ENCODE measurements around the gene CEP131. TPM values are rescaled to one million over a fixed set of nuclear protein-coding genes. Genes with fewer than 3 reads are reported as not detected.

Gene CEP131
- total and polyA plus RNA-seq, 2 of the 8 experiments (the other 6 are each of a cell fraction or from before 2014, with no cell fraction given): 5.9 to 23.2 TPM

DNA sequence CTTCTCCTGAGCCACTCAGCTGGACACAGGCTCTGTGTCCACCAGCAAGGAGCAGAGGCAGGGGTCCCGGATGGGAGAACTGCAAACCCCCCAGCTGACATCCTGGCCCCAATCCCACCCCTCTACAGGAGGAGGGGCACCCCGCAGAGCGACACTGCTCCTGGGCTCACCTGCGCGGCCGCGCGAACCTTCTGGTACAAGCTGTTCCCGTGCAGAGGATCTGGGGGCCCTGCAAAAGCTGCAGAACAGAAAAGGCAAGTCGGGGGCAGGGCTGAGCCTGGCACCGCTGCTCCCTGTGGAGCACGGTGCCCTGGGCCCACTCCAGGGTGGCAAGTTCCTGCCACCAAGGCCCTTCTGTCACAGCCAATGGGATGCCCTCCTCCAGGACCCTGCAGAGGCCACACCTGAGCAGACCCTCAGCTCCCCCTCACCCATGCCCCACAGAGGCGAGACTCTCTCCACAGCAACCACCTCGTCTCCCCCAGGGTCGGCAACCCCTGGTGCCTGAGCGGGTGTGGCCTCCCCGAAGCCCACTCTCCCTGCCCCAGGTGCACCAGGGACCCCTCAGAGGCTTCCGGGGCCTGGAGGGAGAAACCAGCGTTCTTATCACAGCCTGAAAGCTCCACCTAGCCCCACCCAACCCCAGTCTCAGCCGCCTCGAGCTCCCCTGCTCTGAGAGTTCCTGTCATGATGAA, 11.2 kb upstream of the CEP131 start:
- Histone ChIP-seq H2BK12ac (ENCODE audit: low read depth, low read length) (no peak overlapping the region), H3K56ac (replicated peaks; ENCODE audit: insufficient read length, low read depth, low read length) (no peak overlapping the region), H3K27me3 (replicated peaks in 1 of 4; ENCODE audit: control insufficient read depth in 3 of 4, extremely low read depth in 1 of 4, insufficient read depth in 3 of 4, low read length in 3 of 4) (no peaks in the 10 kb centered on the region), H3K27ac (ENCODE audit: low read depth, low read length) (no peak overlapping the region), H3K4me2 (ENCODE audit: insufficient read depth in 1 of 2, low read depth in 2 of 2, low read length in 2 of 2) (no peak overlapping the region), H3K79me2 (ENCODE audit: control insufficient read depth in 1 of 2, insufficient read depth in 2 of 2, low read length in 2 of 2) (peaks cover 0 to 12% of the 10 kb centered on the region in 2 experiments; a peak in 1 of 4 replicates), H2BK120ac (replicated peaks; ENCODE audit: low read depth, low read length) (no peak overlapping the region), H2AFZ (ENCODE audit: low read length) (no peak overlapping the region), H4K5ac (ENCODE audit: insufficient read length, low read depth, low read length) (no peak overlapping the region), H3K14ac (ENCODE audit: insufficient read length) (no peak overlapping the region), H3K79me1 (ENCODE audit: low read depth, low read length) (peaks cover 9% of the 10 kb centered on the region), H3K18ac (ENCODE audit: extremely low read depth, low read length) (no peak overlapping the region), H3K4me1 (replicated peaks in 1 of 4; ENCODE audit: control insufficient read depth in 3 of 4, insufficient read depth in 4 of 4, low read length in 3 of 4) (peaks cover 0 to 9% (median 3%) of the 10 kb centered on the region in 4 experiments; a peak in 5 of 7 replicates), H2BK5ac (ENCODE audit: low read depth, low read length) (no peak overlapping the region), H4K8ac (ENCODE audit: extremely low read depth, insufficient read depth, low read length) (no peak overlapping the region), H3K9ac (replicated peaks in 1 of 4; ENCODE audit: extremely low read depth in 1 of 4, low read depth in 3 of 4, low read length in 3 of 4) (no peak overlapping the region), H3K23me2 (ENCODE audit: low read depth, low read length) (peaks cover 2% of the 10 kb centered on the region; the same call in 1 of the 2 replicates), H2AK5ac (ENCODE audit: low read depth, low read length) (no peak overlapping the region), H4K20me1 (replicated peaks in 1 of 2; ENCODE audit: control insufficient read depth in 1 of 2, insufficient read depth in 2 of 2, low read length in 2 of 2) (peaks cover 4 to 18% of the 10 kb centered on the region in 2 experiments), H2BK15ac (ENCODE audit: low read length) (no peak overlapping the region), H3K4ac (replicated peaks; ENCODE audit: insufficient read length, low read depth, low read length) (no peak overlapping the region), H2BK20ac (ENCODE audit: low read length) (no peak overlapping the region), H3K23ac (ENCODE audit: insufficient read length) (no peak overlapping the region), H3K4me3 (ENCODE audit: extremely low read depth in 1 of 4, insufficient read depth in 2 of 4, low read depth in 3 of 4, low read length in 4 of 4) (no peak overlapping the region), H3K9me3 (ENCODE audit: insufficient read depth in 2 of 2, low read depth in 1 of 2, low read length in 1 of 2) (no peaks in the 10 kb centered on the region; a peak in 1 of 4 replicates), H4K91ac (replicated peaks; ENCODE audit: insufficient read length, low read length) (no peak overlapping the region), H3K36me3 (ENCODE audit: control insufficient read depth in 2 of 4, insufficient read depth in 4 of 4, low read length in 3 of 4) (peaks cover 0 to 18% (median 4%) of the 10 kb centered on the region in 4 experiments; a peak in 5 of 8 replicates)
- no peak for FAIRE-seq
- ChIA-PET POLR2A (ENCODE audit: partially characterized antibody) (interaction anchor here (1.5 kb wide), 1 partner anchor 13 kb away, joined by 3 read pairs; no protein-coding TSS in a partner anchor), CTCF (ENCODE audit: partially characterized antibody) (interaction anchor here (1.0 to 1.2 kb wide), 3 partner anchors 16 to 104 kb away, joined by 3 read pairs; no protein-coding TSS in a partner anchor)
- TF ChIP-seq TCF12 (IDR thresholded peaks at IDR 0.05; ENCODE audit: low read depth, low read length): no peak
- TF ChIP-seq NANOG (IDR thresholded peaks at IDR 0.05; ENCODE audit: insufficient read depth, low read depth, low read length, poor library complexity, severe bottlenecking): no peak
- TF ChIP-seq EP300 (IDR thresholded peaks at IDR 0.05; ENCODE audit: borderline replicate concordance in 1 of 2, low read depth in 2 of 2, low read length in 2 of 2): no peak
- no peak for TF ChIP-seq POLR2AphosphoS5 (IDR thresholded peaks at IDR 0.05; ENCODE audit: low read depth, low read length)
- no peak for TF ChIP-seq SP4 (IDR thresholded peaks at IDR 0.05; ENCODE audit: low read length)
- TF ChIP-seq EGR1 (IDR thresholded peaks at IDR 0.05; ENCODE audit: borderline replicate concordance, low read depth, low read length): no peak
- TF ChIP-seq KDM1A (IDR thresholded peaks at IDR 0.05; ENCODE audit: borderline replicate concordance, low read length): no peak
- no peak for TF ChIP-seq SIRT6 (IDR thresholded peaks at IDR 0.05; ENCODE audit: low read length)
- TF ChIP-seq KDM4A (IDR thresholded peaks at IDR 0.05; ENCODE audit: low read depth, low read length, severe bottlenecking): no peak
- TF ChIP-seq, protein P1, sequence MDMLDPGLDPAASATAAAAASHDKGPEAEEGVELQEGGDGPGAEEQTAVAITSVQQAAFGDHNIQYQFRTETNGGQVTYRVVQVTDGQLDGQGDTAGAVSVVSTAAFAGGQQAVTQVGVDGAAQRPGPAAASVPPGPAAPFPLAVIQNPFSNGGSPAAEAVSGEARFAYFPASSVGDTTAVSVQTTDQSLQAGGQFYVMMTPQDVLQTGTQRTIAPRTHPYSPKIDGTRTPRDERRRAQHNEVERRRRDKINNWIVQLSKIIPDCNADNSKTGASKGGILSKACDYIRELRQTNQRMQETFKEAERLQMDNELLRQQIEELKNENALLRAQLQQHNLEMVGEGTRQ (IDR thresholded peaks at IDR 0.05; ENCODE audit: low read length): no peak
- TF ChIP-seq RBBP5 (IDR thresholded peaks at IDR 0.05; ENCODE audit: borderline replicate concordance, low read depth, low read length): no peak
- no peak for TF ChIP-seq SP2 (IDR thresholded peaks at IDR 0.05; ENCODE audit: low read length)
- DNase-seq (ENCODE audit: low read depth in 1 of 2, low spot score in 2 of 2): no peak
- WGBS, 2 experiments (ENCODE audit: extremely low coverage in 1 of 2, insufficient coverage in 1 of 2, insufficient read length in 1 of 2, insufficient replicate concordance in 2 of 2, low coverage in 1 of 2, low lambda C conversion rate in 2 of 2, missing lambda C conversion rate in 1 of 2): 97% methylated on average over 15 of the region's 21 CpGs; no CpG with 5 or more reads in 1 of the 2 experiments

Data from H1 (cell line).